GM23248 (cell line): ENCODE data around the gene MYO5B.

Experiments used
- EZH2 ChIP-seq: fragments of 200-600 bp; sonication (generic); IDR thresholded peaks from 2 replicates; pipeline ENCODE4 v1.6.1; 2018; ENCODE audit warnings: antibody characterized with exemption, mild to moderate bottlenecking; ENCODE audit not compliant: insufficient read depth, poor library complexity, severe bottlenecking
- EZH2phosphoT487 ChIP-seq: fragments of 200-600 bp; sonication (generic); IDR thresholded peaks from 2 replicates; pipeline ENCODE4 v1.6.1; 2018; ENCODE audit warnings: antibody characterized with exemption, moderate library complexity, mild to moderate bottlenecking, low read depth; ENCODE audit not compliant: insufficient read depth

GRCh38 chr18:50097702-50098101 lies 97.2 kb downstream of the MYO5B start:
- TF ChIP-seq EZH2phosphoT487 (no peak), EZH2 (no peak)
